ENCODE data around the gene ZDHHC22.

Gene ZDHHC22

DNA sequence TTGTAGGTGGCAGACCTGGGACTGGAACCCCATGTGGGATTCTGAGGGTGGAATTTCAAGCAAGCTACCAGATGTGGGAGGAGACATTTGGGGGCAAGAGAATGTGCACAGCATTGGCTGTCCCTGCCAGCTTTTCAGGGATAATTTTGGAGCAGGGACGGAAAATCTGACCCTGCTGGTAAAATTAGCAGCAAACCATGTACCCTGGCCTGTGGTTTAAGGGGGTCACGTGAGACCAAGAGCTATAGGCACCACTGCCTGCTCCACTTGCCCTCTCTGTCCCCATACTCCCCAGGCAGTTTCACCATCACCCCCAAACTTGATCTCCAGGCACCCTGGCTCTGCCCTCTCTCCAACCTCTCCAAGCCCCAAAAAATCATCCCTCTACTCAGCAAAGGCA lies 13.5 kb upstream of the ZDHHC22 start:
- no peak for DNase-seq

DNA sequence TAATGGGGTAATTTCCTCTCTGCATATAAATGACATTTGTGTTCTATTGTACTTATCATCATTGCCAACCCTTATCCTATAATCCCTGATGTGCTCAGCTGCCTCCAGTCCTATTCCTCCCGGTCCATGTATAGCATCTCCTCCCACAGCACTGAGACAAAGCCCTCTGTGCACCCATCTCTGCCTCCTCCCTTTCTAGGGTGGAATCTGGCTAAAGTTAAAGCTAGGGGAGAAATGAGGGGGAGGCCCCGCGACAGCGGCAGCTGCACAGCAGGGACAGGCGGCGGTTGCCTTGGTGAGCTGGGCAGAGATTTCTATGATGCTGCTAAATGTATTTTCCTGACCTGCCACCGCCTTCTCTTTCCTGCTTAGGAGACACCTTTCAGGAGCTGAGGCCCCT lies 12.8 kb upstream of the ZDHHC22 start:
- DNase-seq: no peak

DNA sequence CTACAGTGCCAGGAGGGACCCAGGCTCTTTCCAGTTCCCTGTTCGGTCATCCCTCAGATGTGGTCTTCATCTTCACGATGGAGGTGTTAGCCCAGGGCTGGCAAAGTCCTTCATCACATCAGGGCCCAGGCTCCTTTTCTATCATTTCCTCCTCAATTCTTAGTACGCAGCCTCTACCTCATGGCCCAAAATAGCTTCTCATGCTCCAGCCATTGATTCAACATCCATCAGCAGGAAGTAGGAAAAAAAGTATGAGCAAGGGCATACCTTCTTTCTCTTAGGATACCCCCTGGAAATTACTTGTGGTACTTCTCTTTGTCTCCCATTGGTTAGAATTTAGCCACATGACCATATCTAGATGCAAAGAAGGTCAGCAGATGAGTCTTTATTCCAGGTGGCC lies 12.2 kb upstream of the ZDHHC22 start:
- no peak for DNase-seq

GRCh38 chr14:77151918-77152588 lies 10.5 kb upstream of the ZDHHC22 start:
- DNase-seq: no peak

DNA sequence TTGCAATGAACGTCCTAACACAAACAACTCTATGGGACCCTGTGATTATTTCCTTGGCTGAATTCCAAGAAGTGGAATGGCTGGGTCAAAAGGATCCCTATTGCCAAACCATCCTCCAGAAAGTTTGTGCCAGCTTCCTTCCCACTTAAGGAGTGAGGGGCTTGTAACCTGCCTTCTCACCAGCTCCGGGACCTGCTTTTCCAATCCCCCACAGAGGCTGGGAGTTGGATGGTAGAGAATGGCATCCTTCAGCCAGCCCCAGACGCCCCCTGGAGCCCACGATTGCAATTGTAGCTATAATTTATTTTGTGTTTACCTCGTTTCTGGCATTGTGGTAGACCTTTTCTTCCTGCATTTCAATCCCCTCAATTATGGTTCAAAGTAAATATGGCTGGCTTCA lies 9.7 kb upstream of the ZDHHC22 start:
- no peak for DNase-seq

- no peak for DNase-seq
Measured at GRCh38 chr14:77148510-77149231, 7.1 kb upstream of the ZDHHC22 start.

- DNase-seq: no peak
Measured at GRCh38 chr14:77145975-77146740, 4.6 kb upstream of the ZDHHC22 start.

- DNase-seq: no peak
Measured at GRCh38 chr14:77144412-77145115, 3.0 kb upstream of the ZDHHC22 start.

GRCh38 chr14:77143071-77143470 lies 1.5 kb upstream of the ZDHHC22 start:
- no peak for DNase-seq

DNA sequence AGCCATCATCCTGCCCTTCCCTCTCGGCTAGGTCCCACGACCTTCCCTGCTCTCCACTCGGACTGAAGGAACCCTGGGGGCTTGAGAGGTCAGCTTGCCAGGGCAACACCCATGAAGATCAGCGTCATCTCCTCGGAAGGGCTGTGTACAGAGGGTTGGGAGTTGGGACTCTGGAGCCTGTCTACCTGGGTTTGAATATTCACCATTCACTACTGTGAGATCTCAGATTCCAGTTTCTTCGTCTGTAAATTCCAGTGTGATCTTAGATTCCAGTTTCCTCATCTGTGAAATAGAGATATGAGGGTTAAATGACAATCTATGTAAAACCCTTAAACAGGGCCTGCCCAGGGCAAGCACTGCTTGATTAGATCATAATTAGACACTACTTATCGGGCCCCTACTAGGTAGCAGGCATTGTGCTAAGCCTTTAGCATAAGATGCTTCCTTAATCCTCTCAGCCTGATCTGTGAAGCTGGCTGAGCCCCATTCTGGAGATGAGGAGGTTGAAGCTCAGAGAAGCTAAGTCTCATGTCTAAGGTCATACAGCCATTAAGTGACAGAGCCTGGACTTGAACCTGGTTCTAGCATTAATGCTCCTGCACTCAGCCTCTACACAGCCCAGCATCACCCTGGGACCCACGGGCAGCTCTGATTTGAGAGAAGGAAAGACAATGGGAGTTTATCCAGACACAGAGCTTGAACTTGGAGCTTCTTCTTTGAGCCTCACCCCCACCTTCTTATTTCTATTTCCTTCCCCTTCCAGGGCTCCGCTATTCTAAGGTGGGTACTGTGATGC lies 612 bp upstream of the ZDHHC22 start:
- no peak for DNase-seq

DNA sequence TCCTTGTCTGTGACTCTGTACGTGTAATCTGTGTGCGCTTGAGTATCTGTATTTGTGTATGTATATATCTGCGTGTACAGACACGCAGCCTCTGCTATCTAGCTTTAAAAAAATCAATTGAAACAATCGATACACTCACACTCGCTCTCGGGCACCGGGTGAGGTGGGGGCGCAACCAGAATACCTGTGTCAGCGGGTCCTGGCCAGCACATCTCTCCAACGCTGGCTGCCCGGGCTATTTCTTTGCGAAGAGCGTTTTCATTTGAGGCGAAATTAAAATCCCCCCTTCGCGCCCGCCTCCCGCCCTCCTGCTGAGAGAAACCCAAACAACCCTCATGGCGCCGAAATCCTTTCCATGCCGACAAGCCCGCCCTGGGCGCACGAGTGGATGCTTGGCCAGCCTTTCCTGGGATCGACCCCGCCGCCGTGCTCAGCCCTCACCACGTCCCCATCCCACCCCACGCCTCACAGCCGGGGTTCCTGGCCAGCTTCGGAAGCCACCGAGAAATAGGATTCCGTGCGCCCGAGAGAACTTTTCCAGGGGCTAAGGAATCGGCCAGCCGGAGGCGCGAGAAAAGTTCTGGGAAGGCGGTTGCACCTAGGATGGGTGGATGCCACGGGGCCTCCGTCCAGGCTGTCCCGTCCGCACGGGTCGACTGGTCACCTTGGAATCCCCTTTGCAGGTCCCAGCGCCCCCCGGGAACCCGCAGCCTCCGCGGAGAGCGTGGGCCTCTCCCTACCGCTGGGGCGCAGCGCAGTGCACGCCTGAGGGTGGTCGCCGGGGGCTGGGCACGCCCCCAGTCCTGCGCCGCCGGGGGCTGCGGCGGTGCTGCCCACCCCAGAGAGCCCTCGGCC lies 1.0 kb downstream of the ZDHHC22 start:
- DNase-seq: no peak

DNA sequence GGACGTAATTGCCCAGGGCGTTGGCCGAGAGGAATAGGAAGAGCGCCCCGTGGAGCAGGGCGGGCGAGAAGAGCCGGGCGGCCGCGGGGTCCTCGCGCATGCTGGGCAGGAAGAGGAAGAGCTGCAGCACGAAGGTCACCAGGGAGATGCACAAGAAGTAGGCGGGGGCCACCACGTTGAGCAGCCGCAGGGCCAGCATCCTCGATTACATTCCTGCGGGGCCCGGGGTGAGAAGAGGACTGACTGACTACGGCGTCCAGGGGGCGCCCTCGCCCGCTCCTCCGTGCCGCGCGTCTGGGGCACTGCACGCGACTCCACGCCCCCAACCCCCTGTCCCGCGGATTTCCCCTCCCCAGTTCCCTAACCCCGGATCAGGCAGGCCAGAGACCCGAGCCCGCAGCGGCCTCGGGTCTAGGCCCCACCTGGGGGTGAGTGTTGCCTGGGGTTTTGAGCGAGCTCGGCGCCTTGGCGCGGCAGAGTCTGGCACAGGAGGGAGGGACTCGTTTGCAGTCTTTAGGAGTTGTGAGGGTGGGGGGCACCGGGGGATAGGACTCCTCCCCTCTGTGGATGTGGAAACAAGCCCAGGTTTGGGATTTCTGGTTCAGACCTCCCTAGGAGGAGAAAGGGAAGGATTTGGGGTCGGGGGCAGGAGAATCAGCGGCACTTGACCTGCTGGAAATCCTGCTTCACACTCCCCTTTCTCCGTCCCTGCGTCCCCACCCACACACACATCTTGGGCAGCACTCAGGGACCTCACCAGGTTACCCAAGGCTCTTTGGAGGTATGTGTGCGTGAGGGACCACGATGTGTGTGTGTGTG lies 1.8 kb downstream of the ZDHHC22 start:
- DNase-seq: peak; percentile 49

DNA sequence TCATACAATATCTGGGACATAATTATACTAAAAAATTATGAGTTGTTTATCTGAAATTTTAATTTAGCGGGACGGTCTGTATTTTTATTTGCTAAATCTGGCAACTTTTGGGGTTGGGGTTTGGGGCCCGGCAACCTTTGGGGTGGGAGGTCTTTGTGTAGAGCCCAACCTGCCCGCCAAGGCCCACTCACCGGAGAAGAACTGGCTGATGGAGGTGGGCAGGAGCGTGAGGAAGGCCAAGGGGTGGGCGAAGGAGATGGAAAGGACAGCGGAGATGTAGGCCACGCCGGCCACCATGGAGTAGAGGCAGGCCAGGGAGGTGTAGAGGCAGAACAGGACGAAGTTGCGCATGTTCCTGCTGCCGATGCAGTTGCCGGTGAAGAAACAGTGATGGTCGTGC lies 2.6 kb downstream of the ZDHHC22 start:
- DNase-seq: no peak

GRCh38 chr14:77133720-77134338 lies 7.8 kb downstream of the ZDHHC22 start:
- DNase-seq: peak; percentile 47

GRCh38 chr14:77131871-77132486 lies 9.6 kb downstream of the ZDHHC22 start:
- no peak for DNase-seq

- no peak for DNase-seq
Measured at GRCh38 chr14:77131206-77131605, 10.4 kb downstream of the ZDHHC22 start.

GRCh38 chr14:77130386-77130785 lies 11.2 kb downstream of the ZDHHC22 start:
- no peak for DNase-seq

GRCh38 chr14:77128414-77128891 lies 13.1 kb downstream of the ZDHHC22 start:
- no peak for DNase-seq

DNA sequence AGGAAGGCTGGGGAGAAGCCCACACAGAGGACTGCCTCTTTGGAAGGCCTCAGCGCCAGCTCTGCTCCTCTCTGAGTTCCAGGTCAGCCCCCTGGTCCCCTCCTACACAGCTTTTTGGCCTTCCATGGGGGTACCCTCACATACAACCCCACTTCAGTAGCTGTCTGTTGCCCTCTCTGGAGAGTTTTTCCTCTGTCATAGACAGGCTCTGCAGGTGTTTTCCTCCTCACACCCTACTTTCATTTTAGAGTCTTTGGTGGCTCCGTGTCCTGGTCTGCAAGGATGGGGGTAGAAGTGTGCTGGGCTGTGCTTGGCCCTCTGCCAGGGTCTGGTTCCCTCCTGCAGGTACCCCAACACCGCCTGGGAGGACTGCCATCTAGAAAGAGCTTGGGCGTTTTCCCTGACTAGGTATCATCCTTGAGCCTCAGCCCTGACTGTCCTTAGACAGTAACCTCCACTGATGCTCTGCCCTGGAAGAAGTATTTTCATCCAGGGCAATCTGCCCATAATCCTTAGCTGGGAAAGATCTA lies 15.1 kb downstream of the ZDHHC22 start:
- DNase-seq: no peak
